Myocyte (in vitro differentiated cells): ENCODE measurements around the gene INO80D. TPM values are rescaled to one million over a fixed set of nuclear protein-coding genes. Genes with fewer than 3 reads are reported as not detected.
"Not testable (repeated sequence)": the region's sequence is repeated elsewhere in the genome, so short reads cannot be mapped to it uniquely, and the experiment has no call there.

Experiments
- DNase-seq: peaks from one replicate; pipeline ENCODE4 v3.0.0-alpha.2; 2012; ENCODE audit warnings: low read depth
- polyA plus RNA-seq: library from polyadenylated mRNA; unstranded; fragments of >200 nt; gene quantifications from one replicate; pipeline ENCODE4 v1.2.1, GENCODE V29; 2012; ENCODE audit warnings: missing spikeins
- total RNA-seq: library from RNA; depleted of rRNA; stranded (reverse); fragments of >200 nt; gene quantifications from 2 replicates; pipeline ENCODE4 v1.2.3, GENCODE V29; 2014

INO80D gene, protein sequence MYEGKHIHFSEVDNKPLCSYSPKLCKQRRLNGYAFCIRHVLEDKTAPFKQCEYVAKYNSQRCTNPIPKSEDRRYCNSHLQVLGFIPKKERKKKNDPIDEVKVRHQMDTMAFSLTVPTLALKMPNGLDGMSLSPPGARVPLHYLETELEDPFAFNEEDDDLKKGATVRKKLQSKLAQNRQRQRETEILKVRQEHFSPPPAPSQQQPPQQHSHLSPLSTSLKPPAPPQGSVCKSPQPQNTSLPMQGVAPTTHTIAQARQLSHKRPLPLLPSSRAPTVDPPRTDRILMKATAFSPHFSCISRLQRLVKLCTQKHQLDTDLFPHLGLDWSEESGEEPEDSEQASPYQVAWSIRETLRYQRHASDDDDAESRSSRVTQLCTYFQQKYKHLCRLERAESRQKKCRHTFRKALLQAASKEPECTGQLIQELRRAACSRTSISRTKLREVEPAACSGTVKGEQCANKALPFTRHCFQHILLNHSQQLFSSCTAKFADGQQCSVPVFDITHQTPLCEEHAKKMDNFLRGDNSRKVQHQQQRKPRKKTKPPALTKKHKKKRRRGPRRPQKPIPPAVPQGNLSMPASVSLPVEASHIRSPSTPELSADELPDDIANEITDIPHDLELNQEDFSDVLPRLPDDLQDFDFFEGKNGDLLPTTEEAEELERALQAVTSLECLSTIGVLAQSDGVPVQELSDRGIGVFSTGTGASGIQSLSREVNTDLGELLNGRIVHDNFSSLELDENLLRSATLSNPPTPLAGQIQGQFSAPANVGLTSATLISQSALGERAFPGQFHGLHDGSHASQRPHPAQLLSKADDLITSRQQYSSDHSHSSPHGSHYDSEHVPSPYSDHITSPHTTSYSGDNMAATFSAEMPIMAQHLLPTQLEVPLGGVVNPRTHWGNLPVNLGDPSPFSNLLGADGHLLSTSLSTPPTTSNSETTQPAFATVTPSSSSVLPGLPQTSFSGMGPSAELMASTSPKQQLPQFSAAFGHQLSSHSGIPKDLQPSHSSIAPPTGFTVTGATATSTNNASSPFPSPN
- total RNA-seq, result 6.2 and 6.4 TPM in 2 replicates
- polyA plus RNA-seq, result 1.7 TPM

DNA sequence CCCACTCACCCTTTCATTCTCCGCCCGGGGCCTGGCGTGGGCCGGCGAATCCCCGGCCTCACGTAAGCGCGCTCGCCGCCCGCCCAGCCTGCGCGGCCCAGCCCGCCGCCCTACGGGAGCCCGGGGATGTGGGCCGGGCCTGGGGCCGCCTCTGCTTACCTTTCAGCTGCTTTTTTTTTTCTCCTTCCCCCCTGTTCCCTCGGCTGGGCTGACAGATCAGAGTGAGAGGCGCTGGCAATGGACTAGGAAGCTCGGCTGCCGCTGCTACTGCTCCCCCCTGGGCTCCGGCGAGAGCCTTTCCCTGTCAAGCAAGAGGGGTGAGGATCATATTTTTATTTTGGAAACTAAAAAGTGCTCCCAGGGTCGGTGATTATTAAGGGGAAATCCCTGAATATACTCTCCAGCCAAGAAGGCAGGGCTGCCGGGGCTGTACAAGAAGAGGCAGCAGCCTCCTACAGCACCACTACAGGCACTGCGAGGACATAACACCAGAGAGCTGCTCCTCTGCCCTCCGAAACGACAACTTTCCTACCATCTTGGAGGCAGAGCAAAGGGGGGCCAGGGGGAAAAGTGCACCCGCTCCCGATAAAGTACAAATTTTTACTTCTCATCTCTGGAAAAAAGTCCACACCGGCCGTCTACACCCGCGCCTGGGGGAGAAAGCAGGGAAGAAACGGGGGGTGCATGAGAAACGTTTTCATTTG, at the start of gene INO80D:
Gene INO80D (minus strand): TSS at position 433 of the 704 bp plus-strand sequence. CDS start 23,158 bp downstream, outside the sequence.
- peak; percentile 84 for DNase-seq

DNA sequence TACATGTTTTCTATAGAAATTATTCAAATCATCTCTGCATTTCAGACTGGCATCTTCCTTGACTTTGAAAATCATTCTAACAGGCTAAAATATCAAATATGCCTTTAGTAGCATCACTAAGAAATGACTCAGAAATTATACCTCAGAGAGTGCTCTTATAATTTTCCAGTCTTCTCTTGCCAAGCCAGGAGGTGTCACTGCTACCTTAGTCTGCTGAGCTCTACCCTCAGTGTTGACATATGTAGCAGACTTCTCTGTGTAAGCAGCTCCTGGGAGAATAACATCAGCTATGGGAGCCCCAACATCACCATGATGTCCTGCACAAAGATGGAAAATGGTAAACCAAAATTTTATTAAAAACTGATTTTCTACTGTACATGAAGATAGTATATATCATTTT, 41.7 kb upstream of the INO80D start:
- DNase-seq, result no peak

DNA sequence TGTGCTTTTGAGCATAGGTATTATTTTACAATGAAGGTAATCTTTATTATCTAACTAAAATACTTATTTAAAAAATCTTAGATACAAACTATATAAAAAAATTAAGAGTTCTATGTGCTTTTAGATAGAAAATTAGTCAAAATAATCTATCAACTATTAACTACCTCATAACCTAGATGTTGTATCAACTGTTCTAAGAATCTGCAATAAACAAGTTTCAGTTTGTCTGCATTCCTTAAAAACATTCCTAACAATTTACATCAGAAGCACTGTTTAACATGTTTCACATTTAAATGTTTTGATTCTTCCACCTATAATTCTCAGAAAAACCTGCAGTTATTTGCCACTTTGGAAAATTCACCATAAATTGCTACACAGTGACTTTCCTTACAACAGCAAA, 39.9 kb upstream of the INO80D start:
- DNase-seq, result no peak

DNA sequence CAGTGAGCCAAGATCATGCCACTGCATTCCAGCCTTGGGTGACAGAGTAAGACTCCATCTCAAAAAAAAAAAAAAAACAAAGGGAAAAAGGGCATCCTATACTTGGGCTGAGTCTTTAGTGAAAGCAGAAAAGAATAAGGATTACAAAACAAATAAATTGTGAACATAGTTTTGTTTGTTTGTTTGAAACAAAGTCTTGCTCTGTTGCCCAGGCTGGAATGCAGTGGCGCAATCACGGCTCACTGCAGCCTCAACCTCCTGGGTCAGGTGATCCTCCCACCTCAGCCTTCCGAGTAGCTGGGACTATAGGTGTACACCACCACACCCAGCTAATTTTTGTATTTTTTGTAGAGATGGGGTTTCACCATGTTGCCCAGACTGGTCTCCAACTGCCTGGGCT, 36.6 kb upstream of the INO80D start:
- not testable (repeated sequence) for DNase-seq

DNA sequence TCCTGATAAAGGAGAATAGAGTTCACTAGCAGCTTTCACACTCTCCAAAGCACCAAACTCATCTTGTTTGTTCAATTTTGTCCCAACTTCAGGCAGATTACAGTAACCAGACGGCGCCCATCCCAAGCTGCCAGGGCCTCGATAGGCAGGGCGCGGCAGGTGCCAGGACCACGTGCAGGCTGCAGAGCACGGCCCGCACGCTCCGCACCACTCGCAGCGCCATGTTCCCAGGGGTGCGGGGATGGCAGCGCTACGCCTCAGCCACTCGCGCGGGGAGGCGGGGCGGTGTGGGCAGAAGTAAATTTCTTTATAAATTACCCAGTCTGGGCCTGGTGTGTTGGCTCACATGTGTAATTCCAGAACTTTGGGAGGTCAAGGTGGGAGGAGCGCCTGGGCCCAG, 30.3 kb upstream of the INO80D start:
- no peak for DNase-seq

DNA sequence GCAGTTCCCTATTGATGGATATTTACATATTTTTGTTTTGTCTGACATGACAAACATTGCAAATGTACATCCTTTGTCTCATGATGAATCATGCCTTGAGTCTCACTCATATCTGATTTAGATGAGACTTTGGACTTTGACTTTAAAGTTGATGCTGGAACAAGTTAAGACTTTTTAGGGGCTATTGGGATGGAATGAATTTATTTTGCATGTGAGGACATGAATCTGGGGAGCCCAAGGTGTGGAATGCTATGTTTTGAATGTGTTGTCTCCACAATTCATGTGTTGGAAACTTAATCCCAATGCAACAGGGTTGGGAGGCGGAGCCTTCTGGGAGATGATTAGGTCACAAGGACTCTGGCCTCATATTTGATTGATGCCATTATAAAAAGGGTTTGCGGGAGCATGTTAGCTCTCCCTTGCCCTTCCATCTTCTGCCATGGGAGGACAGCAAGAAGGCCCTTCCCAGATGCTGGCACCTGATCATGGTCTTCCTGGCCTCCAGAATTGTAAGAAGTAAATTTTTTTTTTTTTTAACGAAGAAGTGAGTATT, 29.1 kb upstream of the INO80D start:
- no peak for DNase-seq

DNA sequence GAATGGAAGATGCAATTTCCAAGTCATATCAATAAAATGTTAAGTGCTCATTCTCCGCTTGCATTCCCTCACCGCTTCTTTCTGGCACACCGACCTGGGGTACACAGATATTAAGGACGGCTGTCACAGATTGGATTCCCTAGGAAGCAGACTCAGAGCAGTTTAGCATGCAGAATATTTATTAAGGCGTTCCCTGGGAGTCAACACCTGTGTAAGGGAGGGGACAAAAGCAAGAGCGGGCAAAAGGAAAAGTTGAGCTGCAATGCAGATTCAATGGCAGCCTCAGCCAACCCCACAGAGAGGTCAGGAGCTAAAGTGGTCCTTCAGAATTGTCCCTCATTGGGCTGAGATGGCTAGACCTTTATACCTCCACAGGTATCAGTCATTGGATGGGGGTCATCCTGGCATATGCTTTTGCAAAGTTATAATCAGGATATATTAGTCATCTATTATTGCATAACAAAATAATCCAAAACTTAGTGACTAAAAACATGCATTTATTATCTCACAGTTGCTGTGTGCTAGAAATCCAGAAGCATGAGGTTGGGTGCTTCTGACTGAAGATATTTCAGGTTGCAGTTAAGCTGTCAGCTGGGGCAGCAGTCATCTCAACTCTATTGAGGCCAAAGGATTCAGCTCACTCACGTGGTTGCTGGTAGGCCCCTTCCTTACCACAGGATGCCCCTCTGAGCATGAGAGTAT, 27.0 kb upstream of the INO80D start:
- DNase-seq, result no peak

DNA sequence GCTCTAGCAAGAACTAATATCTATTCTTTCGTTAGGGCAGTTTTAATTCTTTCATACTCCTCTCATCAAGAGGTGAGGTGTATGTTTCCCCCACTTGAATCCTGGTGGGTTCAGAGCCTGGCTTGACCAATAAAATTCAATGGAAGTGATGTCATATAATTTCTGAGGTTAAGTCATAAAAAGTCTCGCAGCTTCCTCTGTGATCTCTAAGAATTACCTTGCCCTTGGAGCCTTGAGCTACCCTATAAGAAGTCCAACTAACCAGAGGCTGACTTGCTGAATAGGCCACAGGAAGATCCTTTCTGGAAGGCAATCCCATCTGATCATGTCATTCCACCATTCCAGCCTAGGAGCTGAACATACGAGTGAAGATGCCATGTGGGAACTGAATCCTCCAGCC, 26.1 kb upstream of the INO80D start:
- peak; percentile 17 for DNase-seq

DNA sequence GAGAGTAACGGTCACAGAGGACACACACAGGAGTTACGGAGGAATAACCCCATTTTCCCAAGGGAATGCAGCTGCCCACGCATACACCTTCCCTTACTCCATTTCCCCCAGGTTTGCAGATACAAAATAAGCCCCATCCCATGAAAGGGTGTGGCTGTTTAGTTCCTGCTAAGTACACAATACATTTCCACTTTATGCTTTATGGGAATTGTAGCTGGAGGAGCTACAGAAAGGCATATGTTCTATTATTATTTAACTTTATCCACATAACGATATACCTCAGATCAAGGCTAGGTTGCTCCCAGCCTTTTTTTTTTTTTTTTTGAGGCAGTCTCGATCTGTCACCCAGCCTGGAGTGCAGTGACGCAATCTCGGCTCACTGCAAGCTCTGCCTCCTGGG, 22.7 kb upstream of the INO80D start:
- no peak for DNase-seq

DNA sequence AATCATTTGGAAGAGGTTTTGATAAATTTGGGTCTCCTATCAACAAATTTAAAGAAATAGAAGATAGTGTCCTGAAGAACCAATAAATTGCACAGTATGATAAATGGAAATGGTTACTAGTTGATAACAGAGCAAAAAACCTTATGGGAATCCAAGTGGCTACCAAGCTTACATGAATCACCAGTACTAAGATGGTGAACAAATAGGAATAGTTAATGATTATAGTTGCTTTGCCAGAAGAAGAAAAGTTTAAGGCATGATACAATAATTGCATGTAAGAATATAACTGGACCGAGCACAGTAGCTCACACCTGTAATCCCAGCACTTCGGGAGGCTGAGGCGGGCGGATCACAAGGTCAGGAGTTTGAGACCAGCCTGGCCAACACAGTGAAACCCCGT, 19.6 kb upstream of the INO80D start:
- DNase-seq, result no peak

DNA sequence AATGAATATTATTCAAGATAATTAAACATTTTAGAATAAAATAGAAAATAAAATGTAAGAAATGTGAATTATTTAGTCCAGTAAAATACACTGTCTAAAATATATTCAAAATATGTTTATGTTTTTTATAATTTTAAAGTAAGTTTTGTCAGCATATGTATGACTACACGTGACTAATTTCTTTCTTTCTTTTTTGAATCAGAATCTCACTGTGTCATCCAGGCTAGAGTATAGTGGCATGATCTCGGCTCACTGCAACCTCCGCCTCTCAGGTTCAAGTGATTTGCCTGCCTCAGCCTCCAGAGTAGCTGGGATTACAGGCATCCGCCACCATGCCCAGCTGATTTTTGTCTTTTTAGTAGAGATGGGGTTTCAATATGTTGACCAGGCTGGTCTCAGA, 19.1 kb upstream of the INO80D start:
- DNase-seq, result no peak

DNA sequence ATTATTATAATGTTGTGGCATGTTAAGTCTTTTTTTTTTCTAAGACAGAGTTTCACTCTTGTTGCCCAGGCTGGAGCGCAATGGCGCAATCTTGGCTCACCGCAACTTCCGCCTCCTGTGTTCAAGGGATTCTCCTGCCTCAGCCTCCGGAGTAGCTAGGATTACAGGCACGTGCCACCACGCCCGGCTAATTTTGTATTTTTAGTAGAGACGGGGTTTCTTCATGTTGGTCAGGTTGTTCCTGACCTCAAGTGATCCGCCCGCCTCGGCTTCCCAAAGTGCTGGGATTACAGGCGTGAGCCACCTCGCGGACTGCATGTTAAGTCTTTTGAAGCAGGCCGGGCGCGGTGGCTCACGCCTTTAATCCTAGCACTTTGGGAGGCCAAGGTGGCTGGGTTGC, 12.9 kb upstream of the INO80D start:
- not testable (repeated sequence) for DNase-seq

DNA sequence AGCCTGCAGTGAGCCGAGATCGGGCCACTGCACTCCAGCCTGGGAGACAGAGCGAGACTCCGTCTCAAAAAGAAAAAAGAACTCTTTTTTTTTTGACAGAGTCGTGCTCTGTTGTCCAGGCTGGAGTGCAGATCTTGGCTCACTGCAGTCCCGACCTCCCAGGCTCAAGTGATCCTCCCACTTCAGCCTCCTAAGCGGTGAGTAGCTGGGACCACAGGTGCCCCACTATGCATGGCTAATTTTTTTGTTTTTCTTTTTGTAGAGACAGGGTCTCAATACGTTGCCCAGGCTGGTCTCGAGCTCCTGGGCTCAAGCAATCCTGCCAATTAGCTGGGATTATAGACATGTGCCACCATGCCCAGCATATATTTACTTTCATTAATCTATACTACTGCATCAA, 12.5 kb upstream of the INO80D start:
- DNase-seq, result no peak

DNA sequence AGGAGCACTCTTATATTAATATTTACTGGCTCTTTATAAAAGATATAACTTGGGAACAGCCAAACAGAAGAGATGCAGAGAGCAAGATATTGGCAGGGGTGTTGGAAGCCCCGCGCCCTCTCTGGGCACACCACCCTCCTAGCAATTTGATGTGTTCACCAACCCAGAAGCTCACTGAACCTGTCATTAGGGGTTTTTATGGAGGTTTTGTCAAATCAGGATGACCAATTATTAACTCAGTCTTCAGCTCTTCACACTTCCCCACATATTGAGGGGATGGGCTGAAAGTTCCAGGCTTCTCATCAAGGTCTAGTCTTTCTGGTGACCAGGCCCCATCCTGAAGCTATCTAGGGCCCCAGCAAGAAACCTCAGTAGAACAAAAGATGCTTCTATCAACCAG, 10.9 kb upstream of the INO80D start:
- no peak for DNase-seq

DNA sequence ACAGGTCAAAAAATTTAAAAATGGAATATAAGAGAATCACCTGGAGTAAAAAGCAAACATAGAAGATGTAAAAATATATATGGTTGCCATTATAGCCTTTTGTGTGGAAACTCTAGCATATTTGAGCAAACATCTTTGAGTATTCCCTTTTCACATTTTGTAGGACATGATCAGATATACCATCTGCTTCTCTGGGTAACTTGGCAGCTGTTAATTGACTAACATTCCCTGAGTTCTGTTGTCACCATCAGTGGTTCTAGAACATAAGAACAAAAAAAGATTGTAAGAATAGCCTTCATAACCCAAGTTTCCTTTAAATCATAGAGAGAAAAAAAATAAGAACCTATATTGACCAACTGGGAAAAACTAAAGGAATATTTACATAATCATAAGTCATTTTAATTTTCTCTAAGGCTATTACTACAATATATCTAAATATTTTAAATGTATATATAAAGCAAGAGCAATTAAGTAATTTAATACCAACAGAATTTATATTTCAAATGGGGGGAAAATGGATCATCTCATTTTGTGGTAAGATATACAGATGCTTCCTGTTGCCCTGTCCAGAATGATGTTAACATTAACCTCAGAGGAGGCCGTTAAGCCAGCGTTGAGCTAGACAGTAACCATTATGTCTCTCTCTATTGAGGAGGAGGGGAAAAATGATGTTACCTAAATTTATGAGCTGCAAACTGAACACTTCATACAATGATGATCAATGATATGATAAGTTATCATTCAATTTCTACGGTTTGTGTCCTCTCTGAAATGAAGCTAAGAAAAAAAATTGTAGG, 9.8 kb upstream of the INO80D start:
- no peak for DNase-seq

DNA sequence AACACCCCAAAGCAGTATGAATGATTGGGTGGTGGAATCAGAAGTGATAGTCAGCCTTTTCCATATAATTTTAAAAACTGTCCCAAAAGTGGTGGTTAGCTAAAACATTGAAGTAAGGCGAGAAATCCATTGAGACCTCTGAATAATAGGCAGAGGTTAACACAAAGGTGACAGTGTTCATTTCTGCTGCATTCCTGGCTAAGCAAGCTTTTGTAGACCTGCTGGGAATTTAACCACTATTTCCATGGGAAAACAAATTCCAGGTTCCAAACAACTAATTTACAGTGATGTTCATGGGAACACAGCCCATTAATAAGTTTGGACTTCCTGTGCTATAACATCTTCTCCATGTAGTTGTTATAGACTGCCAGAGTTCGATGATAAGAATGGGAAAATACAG, 6.3 kb upstream of the INO80D start:
- no peak for DNase-seq

DNA sequence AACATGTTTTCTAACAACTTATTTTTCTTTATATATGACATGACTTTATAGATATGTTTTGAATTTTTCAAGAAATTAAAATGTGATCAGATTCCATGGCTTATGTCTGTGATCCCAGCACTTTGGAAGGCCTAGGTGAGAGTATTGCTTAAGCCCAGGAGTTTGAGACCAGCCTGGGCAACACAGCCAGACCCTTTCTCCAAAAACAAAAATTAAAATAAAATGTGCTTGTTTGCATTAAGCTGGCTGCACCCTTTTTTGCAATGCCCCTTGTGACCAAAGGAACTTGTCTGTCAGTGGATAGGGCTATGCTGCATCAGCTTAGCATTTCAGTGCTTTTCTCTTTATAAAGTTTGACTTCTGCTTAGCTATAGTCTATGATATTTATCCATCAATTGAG, 2.3 kb upstream of the INO80D start:
- DNase-seq, result no peak

DNA sequence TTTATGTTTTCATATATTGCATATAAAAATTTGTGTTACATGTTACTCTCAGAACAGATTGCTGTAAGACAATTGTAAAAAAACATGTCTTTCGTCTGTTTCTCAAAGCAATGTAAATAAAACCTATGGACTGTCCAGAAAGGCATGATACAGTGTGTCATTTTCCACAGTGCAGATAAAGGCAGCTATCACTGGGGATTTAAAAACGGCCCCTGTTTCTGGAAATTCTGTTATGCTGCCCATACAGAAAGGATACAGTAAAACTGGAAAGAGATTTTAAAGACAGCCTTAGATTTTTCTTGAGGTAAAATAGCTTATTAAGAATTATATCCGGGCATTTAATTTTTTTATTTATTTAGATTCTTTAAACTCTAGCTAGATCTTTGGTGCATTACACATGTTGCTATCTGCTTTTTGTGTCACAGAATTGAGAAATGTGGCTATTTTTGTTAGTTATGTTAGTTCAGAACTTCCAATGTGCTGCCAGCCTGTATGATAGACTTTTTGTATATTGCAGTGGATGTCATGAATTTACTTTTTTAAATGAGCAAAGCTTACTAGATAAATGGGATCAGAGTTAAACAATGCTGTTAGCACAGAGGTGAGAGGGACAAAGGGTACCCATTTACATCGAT, 859 bp upstream of the INO80D start:
- peak; percentile 24 for DNase-seq
